ENCODE results near the gene CPM.

GRCh38 chr12:68809190-68810026 lies 123.6 kb downstream of the CPM start:
- TF ChIP-seq, protein P1, sequence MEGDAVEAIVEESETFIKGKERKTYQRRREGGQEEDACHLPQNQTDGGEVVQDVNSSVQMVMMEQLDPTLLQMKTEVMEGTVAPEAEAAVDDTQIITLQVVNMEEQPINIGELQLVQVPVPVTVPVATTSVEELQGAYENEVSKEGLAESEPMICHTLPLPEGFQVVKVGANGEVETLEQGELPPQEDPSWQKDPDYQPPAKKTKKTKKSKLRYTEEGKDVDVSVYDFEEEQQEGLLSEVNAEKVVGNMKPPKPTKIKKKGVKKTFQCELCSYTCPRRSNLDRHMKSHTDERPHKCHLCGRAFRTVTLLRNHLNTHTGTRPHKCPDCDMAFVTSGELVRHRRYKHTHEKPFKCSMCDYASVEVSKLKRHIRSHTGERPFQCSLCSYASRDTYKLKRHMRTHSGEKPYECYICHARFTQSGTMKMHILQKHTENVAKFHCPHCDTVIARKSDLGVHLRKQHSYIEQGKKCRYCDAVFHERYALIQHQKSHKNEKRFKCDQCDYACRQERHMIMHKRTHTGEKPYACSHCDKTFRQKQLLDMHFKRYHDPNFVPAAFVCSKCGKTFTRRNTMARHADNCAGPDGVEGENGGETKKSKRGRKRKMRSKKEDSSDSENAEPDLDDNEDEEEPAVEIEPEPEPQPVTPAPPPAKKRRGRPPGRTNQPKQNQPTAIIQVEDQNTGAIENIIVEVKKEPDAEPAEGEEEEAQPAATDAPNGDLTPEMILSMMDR (conservative IDR thresholded peaks at IDR 0.05; ENCODE audit: low read depth, low read length): no peak
- TF ChIP-seq RCOR1 (IDR thresholded peaks at IDR 0.05; ENCODE audit: insufficient replicate concordance, low read length) (no peak), POLR2A (IDR thresholded peaks at IDR 0.05; ENCODE audit: low read depth, low read length) (no peak), SMC3 (IDR thresholded peaks at IDR 0.05; ENCODE audit: low read depth, low read length) (no peak), RFX5 (IDR thresholded peaks at IDR 0.05; ENCODE audit: low read depth, low read length) (no peak), CEBPB (IDR thresholded peaks at IDR 0.05; ENCODE audit: low read depth, low read length) (no peak), BHLHE40 (IDR thresholded peaks at IDR 0.05; ENCODE audit: low read depth, low read length) (no peak), MXI1 (IDR thresholded peaks at IDR 0.05; ENCODE audit: borderline replicate concordance, low read depth, low read length) (no peak), FOS (IDR thresholded peaks at IDR 0.05; ENCODE audit: low read depth, low read length) (no peak), ELK1 (IDR thresholded peaks at IDR 0.05; ENCODE audit: borderline replicate concordance, low read depth, low read length) (no peak), CHD1 (IDR thresholded peaks at IDR 0.05; ENCODE audit: low read depth, low read length) (no peak), RAD21 (IDR thresholded peaks at IDR 0.05; ENCODE audit: low read length) (no peak)
- TF ChIP-seq, protein P2, sequence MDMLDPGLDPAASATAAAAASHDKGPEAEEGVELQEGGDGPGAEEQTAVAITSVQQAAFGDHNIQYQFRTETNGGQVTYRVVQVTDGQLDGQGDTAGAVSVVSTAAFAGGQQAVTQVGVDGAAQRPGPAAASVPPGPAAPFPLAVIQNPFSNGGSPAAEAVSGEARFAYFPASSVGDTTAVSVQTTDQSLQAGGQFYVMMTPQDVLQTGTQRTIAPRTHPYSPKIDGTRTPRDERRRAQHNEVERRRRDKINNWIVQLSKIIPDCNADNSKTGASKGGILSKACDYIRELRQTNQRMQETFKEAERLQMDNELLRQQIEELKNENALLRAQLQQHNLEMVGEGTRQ (IDR thresholded peaks at IDR 0.05; ENCODE audit: low read depth, low read length): no peak
